ENCODE results near the gene TCOF1. TPM values are rescaled to one million over a fixed set of nuclear protein-coding genes. Genes with fewer than 3 reads are reported as not detected.
A peak's percentile ranks its signal among the peaks of the same experiment; 100 is the strongest.

Gene TCOF1
- total RNA-seq, 2 experiments from 2014 or later: 113 to 145 TPM

GRCh38 chr5:150326707-150327106 lies 30.8 kb upstream of the TCOF1 start:
- no peak overlapping the region for H3K27ac Mint-ChIP-seq
- POLR2A ChIA-PET: no interaction called here
- H3K36me3 Mint-ChIP-seq (ENCODE audit: low read depth): no peaks in the 10 kb centered on the region
- ATAC-seq: no peak
- DNase-seq: no peak
- H3K27me3 Mint-ChIP-seq: peaks cover 3% of the 10 kb centered on the region
- CTCF ChIA-PET: interaction anchor here (0.6 to 0.7 kb wide), 2 partner anchors 109 to 144 kb away, joined by 3 read pairs; no protein-coding TSS in a partner anchor
- H3K9me3 Mint-ChIP-seq (ENCODE audit: low read depth): no peaks in the 10 kb centered on the region
- H3K4me3 Mint-ChIP-seq: no peak overlapping the region
- intact Hi-C loops (cut with DNase I, micrococcal nuclease): no loop called here
- H3K4me1 Mint-ChIP-seq: peaks cover 6% of the 10 kb centered on the region

- intact Hi-C loops (cut with DNase I, micrococcal nuclease): no loop called here
- no peak overlapping the region for H3K27ac Mint-ChIP-seq
- H3K4me1 Mint-ChIP-seq: peaks cover 2% of the 10 kb centered on the region
- ATAC-seq (no peak), DNase-seq (no peak)
- ChIA-PET CTCF (interaction anchor here (0.7 kb wide), 1 partner anchor 109 kb away, joined by 3 read pairs; no protein-coding TSS in a partner anchor), POLR2A (no interaction called here)
- no peak overlapping the region for H3K4me3 Mint-ChIP-seq
- H3K36me3 Mint-ChIP-seq (ENCODE audit: low read depth): no peaks in the 10 kb centered on the region
- H3K27me3 Mint-ChIP-seq: peaks cover 3% of the 10 kb centered on the region
- H3K9me3 Mint-ChIP-seq (ENCODE audit: low read depth): no peaks in the 10 kb centered on the region
Observed at GRCh38 chr5:150327139-150327538, 30.4 kb upstream of the TCOF1 start.

- Mint-ChIP-seq H3K9me3 (ENCODE audit: low read depth) (no peaks in the 10 kb centered on the region), H3K4me1 (no peaks in the 10 kb centered on the region), H3K27me3 (peaks cover 3% of the 10 kb centered on the region), H3K36me3 (ENCODE audit: low read depth) (no peaks in the 10 kb centered on the region), H3K27ac (no peak overlapping the region), H3K4me3 (no peak overlapping the region)
- CTCF ChIA-PET: no interaction called here
- intact Hi-C loops (cut with DNase I, micrococcal nuclease): no loop called here
- DNase-seq (no peak), ATAC-seq (no peak)
- POLR2A ChIA-PET: no interaction called here
Observed at GRCh38 chr5:150328515-150328914, 29.0 kb upstream of the TCOF1 start.

GRCh38 chr5:150329038-150329437 lies 28.5 kb upstream of the TCOF1 start:
- DNase-seq (no peak), ATAC-seq (no peak)
- Mint-ChIP-seq H3K27me3 (peaks cover 3% of the 10 kb centered on the region), H3K9me3 (ENCODE audit: low read depth) (no peaks in the 10 kb centered on the region), H3K36me3 (ENCODE audit: low read depth) (no peaks in the 10 kb centered on the region), H3K4me1 (no peaks in the 10 kb centered on the region), H3K27ac (no peak overlapping the region), H3K4me3 (no peak overlapping the region)
- ChIA-PET POLR2A (no interaction called here), CTCF (no interaction called here)
- intact Hi-C loops (cut with DNase I, micrococcal nuclease): no loop called here

- DNase-seq (no peak), ATAC-seq (no peak)
- CTCF ChIA-PET: interaction anchor here (0.7 kb wide), 2 partner anchors 128 to 479 kb away, joined by 3 to 5 read pairs; no protein-coding TSS in a partner anchor
- H3K27ac Mint-ChIP-seq: no peak overlapping the region
- H3K36me3 Mint-ChIP-seq (ENCODE audit: low read depth): no peaks in the 10 kb centered on the region
- H3K9me3 Mint-ChIP-seq (ENCODE audit: low read depth): no peaks in the 10 kb centered on the region
- no peaks in the 10 kb centered on the region for H3K4me1 Mint-ChIP-seq
- H3K4me3 Mint-ChIP-seq: no peak overlapping the region
- H3K27me3 Mint-ChIP-seq: peaks cover 3% of the 10 kb centered on the region
- POLR2A ChIA-PET: no interaction called here
- intact Hi-C loops (cut with DNase I, micrococcal nuclease): no loop called here
Observed at GRCh38 chr5:150329881-150330876, 27.3 kb upstream of the TCOF1 start.

GRCh38 chr5:150333400-150333799 lies 24.1 kb upstream of the TCOF1 start:
- Mint-ChIP-seq H3K27ac (no peak overlapping the region), H3K27me3 (peaks cover 3% of the 10 kb centered on the region), H3K9me3 (ENCODE audit: low read depth) (no peaks in the 10 kb centered on the region), H3K4me3 (no peak overlapping the region), H3K36me3 (ENCODE audit: low read depth) (no peaks in the 10 kb centered on the region), H3K4me1 (no peaks in the 10 kb centered on the region)
- POLR2A ChIA-PET: no interaction called here
- DNase-seq (no peak), ATAC-seq (no peak)
- intact Hi-C loops (cut with DNase I, micrococcal nuclease): no loop called here
- CTCF ChIA-PET: no interaction called here

GRCh38 chr5:150335778-150336177 lies 21.7 kb upstream of the TCOF1 start:
- Mint-ChIP-seq H3K9me3 (ENCODE audit: low read depth) (no peaks in the 10 kb centered on the region), H3K27me3 (no peaks in the 10 kb centered on the region), H3K4me3 (no peak overlapping the region), H3K36me3 (ENCODE audit: low read depth) (no peaks in the 10 kb centered on the region), H3K27ac (no peak overlapping the region), H3K4me1 (peaks cover under 1% of the 10 kb centered on the region)
- ATAC-seq (no peak), DNase-seq (no peak)
- intact Hi-C loops (cut with DNase I, micrococcal nuclease): no loop called here
- POLR2A ChIA-PET: interaction anchor here (0.6 kb wide), 1 partner anchor 325 kb away, joined by 3 read pairs; the partner anchor contains the start of gene MYOZ3
- CTCF ChIA-PET: interaction anchor here (1.5 kb wide), 1 partner anchor 15 kb away, joined by 5 read pairs; no protein-coding TSS in a partner anchor

- Mint-ChIP-seq H3K36me3 (ENCODE audit: low read depth) (no peaks in the 10 kb centered on the region), H3K4me3 (no peak overlapping the region), H3K4me1 (peaks cover 2% of the 10 kb centered on the region), H3K9me3 (ENCODE audit: low read depth) (no peaks in the 10 kb centered on the region), H3K27ac (no peak overlapping the region), H3K27me3 (no peaks in the 10 kb centered on the region)
- intact Hi-C loops (cut with DNase I, micrococcal nuclease): no loop called here
- ChIA-PET CTCF (no interaction called here), POLR2A (no interaction called here)
- ATAC-seq (no peak), DNase-seq (no peak)
Observed at GRCh38 chr5:150338546-150338945, 19.0 kb upstream of the TCOF1 start.

GRCh38 chr5:150339165-150339564 lies 18.3 kb upstream of the TCOF1 start:
- H3K36me3 Mint-ChIP-seq (ENCODE audit: low read depth): no peaks in the 10 kb centered on the region
- H3K27me3 Mint-ChIP-seq: no peaks in the 10 kb centered on the region
- DNase-seq (no peak), ATAC-seq (no peak)
- H3K9me3 Mint-ChIP-seq (ENCODE audit: low read depth): no peaks in the 10 kb centered on the region
- intact Hi-C loops (cut with DNase I, micrococcal nuclease): no loop called here
- peaks cover 2% of the 10 kb centered on the region for H3K4me1 Mint-ChIP-seq
- ChIA-PET CTCF (no interaction called here), POLR2A (no interaction called here)
- H3K27ac Mint-ChIP-seq: no peak overlapping the region
- H3K4me3 Mint-ChIP-seq: no peak overlapping the region

GRCh38 chr5:150339841-150340240 lies 17.7 kb upstream of the TCOF1 start:
- H3K36me3 Mint-ChIP-seq (ENCODE audit: low read depth): no peaks in the 10 kb centered on the region
- H3K27me3 Mint-ChIP-seq: no peaks in the 10 kb centered on the region
- no peak for ATAC-seq
- intact Hi-C loops (cut with DNase I, micrococcal nuclease): no loop called here
- ChIA-PET POLR2A (no interaction called here), CTCF (no interaction called here)
- no peaks in the 10 kb centered on the region for H3K9me3 Mint-ChIP-seq (ENCODE audit: low read depth)
- H3K27ac Mint-ChIP-seq: no peak overlapping the region
- H3K4me3 Mint-ChIP-seq: no peak overlapping the region
- H3K4me1 Mint-ChIP-seq: peaks cover 2% of the 10 kb centered on the region
- DNase-seq: no peak

- ChIA-PET CTCF (interaction anchor here (1.1 to 1.6 kb wide), 2 partner anchors 9 kb away, joined by 3 read pairs; no protein-coding TSS in a partner anchor), POLR2A (no interaction called here)
- no peak overlapping the region for H3K27ac Mint-ChIP-seq
- DNase-seq (no peak), ATAC-seq (peak; percentile 57)
- intact Hi-C loops (cut with DNase I, micrococcal nuclease): no loop called here
- peaks cover 2% of the 10 kb centered on the region for H3K4me1 Mint-ChIP-seq
- no peak overlapping the region for H3K4me3 Mint-ChIP-seq
- no peaks in the 10 kb centered on the region for H3K27me3 Mint-ChIP-seq
- H3K36me3 Mint-ChIP-seq (ENCODE audit: low read depth): no peaks in the 10 kb centered on the region
- no peaks in the 10 kb centered on the region for H3K9me3 Mint-ChIP-seq (ENCODE audit: low read depth)
Observed at GRCh38 chr5:150340614-150341255, 16.8 kb upstream of the TCOF1 start.

- ChIA-PET POLR2A (no interaction called here), CTCF (interaction anchor here (1.1 to 1.6 kb wide), 2 partner anchors 8 to 9 kb away, joined by 3 read pairs; no protein-coding TSS in a partner anchor)
- intact Hi-C loops (cut with DNase I, micrococcal nuclease): no loop called here
- no peaks in the 10 kb centered on the region for H3K9me3 Mint-ChIP-seq (ENCODE audit: low read depth)
- DNase-seq (no peak), ATAC-seq (no peak)
- H3K36me3 Mint-ChIP-seq (ENCODE audit: low read depth): no peaks in the 10 kb centered on the region
- H3K4me3 Mint-ChIP-seq: no peak overlapping the region
- peaks cover 2% of the 10 kb centered on the region for H3K4me1 Mint-ChIP-seq
- H3K27me3 Mint-ChIP-seq: no peaks in the 10 kb centered on the region
- no peak overlapping the region for H3K27ac Mint-ChIP-seq
Observed at GRCh38 chr5:150341331-150341730, 16.2 kb upstream of the TCOF1 start.
